ENCODE data around the gene MIA. TPM values are rescaled to one million over a fixed set of nuclear protein-coding genes. Genes with fewer than 3 reads are reported as not detected.

MIA gene
- total and polyA plus RNA-seq, 12 donors: 0.74 to 9.2 (median 4.9) TPM; not detected in 6

DNA sequence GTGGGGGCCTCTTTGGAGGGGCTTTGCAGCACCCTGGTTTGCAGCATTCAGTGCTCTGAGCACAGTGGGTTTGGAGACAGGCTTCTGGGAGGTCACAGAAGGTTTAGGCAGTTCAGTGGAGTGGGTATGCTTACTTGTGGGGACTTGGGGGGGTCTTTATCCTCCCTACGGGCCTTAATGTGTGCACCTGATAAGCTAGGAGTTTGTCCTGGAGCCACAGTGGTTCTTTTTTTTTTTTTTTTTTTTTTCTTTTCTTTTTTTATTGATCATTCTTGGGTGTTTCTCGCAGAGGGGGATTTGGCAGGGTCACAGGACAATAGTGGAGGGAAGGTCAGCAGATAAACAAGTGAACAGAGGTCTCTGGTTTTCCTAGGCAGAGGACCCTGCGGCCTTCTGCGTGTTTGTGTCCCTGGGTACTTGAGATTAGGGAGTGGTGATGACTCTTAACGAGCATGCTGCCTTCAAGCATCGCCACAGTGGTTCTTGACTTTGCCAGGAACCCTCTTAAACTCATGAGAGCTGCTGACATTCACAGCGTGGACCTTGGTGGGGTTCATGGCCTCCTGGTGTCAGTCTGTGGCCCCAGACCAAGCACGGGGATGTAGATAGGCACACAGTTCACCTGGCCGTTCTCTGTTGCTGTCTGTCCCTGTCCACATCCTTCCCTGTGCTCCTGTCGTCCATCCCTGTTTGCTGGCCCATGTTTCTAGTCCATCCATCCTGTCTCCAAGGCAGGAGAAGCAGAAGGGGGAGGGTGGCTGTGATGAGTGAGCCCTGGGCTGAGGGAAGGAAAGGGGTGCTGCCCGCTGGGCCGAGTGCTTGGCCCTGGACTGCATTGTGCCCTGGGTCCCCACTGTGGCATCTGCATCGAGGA, 26.3 kb downstream of the MIA start:
- 14 to 29% (median 23%) methylated on average over 6 to 13 of the region's 13 CpGs for WGBS, 4 donors
- TF ChIP-seq, protein P1, sequence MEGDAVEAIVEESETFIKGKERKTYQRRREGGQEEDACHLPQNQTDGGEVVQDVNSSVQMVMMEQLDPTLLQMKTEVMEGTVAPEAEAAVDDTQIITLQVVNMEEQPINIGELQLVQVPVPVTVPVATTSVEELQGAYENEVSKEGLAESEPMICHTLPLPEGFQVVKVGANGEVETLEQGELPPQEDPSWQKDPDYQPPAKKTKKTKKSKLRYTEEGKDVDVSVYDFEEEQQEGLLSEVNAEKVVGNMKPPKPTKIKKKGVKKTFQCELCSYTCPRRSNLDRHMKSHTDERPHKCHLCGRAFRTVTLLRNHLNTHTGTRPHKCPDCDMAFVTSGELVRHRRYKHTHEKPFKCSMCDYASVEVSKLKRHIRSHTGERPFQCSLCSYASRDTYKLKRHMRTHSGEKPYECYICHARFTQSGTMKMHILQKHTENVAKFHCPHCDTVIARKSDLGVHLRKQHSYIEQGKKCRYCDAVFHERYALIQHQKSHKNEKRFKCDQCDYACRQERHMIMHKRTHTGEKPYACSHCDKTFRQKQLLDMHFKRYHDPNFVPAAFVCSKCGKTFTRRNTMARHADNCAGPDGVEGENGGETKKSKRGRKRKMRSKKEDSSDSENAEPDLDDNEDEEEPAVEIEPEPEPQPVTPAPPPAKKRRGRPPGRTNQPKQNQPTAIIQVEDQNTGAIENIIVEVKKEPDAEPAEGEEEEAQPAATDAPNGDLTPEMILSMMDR (IDR thresholded peaks at IDR 0.05): no peak
- TF ChIP-seq POLR2A (IDR thresholded peaks at IDR 0.05): no peak
- Histone ChIP-seq H3K27ac (peak overlapping the region in 4 of 5 donors; percentile 4 to 94 (median 77)), H3K4me3 (peak overlapping the region in 1 of 4 donors; percentile 87), H3K4me1 (replicated peaks in 1 of 2) (peaks cover 57 to 77% of the 10 kb centered on the region in 2 donors), H3K9me3 (replicated peaks in 1 of 3) (no peaks in the 10 kb centered on the region), H3K27me3 (no peaks in the 10 kb centered on the region), H3K36me3 (replicated peaks in 1 of 2) (peaks cover 0 to 14% of the 10 kb centered on the region in 2 donors)
- no peak for DNase-seq
- intact Hi-C loops (cut with DNase I): loop anchor here in 1 of 2 donors (5.0 kb wide), 1 partner anchor 139 kb away; no protein-coding TSS in a partner anchor

DNA sequence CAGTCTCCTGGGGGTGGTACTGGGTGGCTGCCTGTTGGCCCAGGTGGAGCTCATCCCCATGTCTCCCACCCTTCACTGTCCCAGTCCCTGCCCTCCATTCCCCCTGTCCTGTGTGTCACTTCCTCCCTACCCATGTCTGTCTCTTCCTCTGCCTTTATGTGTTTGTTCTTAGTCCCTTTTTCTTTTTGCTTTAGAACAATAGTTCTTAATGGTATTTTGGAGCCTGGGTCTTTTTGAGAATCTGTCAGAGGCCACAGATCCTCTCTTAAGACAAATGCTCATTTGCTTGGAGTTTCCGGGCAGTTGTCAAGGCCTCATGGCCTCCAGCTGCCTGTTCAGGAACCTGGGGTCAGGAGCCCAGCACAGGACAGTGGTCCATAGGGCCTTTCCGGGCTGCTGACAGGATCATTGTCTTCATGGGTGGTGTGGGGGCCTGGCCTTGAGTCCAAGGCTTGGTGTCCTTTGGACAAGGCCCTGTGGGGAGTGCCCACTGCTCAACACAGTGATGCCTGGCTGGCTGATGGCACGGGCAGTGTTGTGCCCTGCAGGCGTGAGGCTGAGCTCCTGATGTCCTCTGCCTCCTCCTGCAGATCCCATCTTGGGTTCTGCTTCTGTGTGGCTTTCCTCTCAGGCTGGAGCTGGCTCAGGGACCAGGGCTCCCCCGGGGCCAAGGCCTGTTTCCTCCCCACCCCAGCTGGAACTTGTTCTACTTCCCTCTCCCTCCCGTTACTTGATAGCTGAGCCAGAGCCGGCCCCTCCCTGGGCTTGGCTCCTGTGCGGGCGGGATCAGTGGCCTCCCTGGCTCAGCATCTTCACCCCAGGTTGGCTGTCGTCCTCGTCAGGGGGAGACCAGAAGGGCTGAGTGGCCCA, 27.2 kb downstream of the MIA start:
- intact Hi-C loops (cut with DNase I): loop anchor here in 1 of 2 donors (5.0 kb wide), 1 partner anchor 140 kb away; no protein-coding TSS in a partner anchor
- H3K36me3 ChIP-seq (replicated peaks in 1 of 2): peaks cover 0 to 19% of the 10 kb centered on the region in 2 donors
- H3K27me3 ChIP-seq: no peaks in the 10 kb centered on the region
- WGBS, 4 donors: 11 to 23% (median 13%) methylated on average over 5 to 11 of the region's 11 CpGs
- DNase-seq: peak in 6 of 7 donors; percentile 56 to 81 (median 62)
- H3K9me3 ChIP-seq (replicated peaks in 1 of 3): no peaks in the 10 kb centered on the region
- peak overlapping the region in 1 of 4 donors; percentile 6 for H3K4me3 ChIP-seq
- peaks cover 57 to 83% of the 10 kb centered on the region in 2 donors for H3K4me1 ChIP-seq (replicated peaks in 1 of 2)
- TF ChIP-seq POLR2A (IDR thresholded peaks at IDR 0.05): no peak
- TF ChIP-seq, protein P1 (IDR thresholded peaks at IDR 0.05): no peak
- peak overlapping the region; percentile 4 to 94 (median 60) for H3K27ac ChIP-seq

DNA sequence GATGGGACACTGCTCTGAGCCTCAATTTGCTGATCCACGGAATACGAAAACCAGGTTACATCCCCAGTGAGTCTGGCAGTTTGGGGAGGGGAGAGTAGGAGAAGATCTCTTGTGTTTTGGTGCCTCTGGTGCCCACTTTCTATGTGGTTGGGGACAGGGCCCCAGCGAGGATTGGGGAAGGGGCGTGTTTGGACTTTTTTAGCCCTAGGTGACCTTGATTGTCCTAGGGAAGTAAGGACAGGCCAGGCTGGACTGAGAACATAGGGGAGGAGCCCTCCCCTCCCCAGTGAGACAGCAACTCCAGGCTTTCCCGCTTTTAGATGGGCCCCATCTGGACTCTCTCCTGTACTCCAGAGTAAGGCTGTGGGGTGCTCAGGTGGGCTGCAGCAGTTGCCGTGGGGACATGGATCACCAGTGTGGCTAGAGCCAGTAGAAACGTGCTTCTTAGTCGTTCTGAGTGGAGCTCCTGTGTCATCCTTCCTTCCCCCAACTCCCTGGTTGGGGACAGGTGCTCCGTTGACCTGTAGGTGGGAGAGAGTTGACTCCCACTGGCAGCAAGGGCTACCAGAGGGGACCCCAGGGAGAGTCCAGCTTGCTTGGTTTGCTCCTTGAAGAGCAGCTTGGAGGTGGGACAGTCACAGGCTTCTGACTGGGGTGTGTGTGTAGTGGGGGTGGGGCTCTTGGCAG, 28.0 kb downstream of the MIA start:
- 31 to 40% (median 34%) methylated on average over 8 to 9 of the region's 9 CpGs for WGBS, 4 donors
- TF ChIP-seq POLR2A (IDR thresholded peaks at IDR 0.05): no peak
- TF ChIP-seq, protein P1 (IDR thresholded peaks at IDR 0.05): no peak
- Histone ChIP-seq H3K4me3 (peak overlapping the region in 1 of 4 donors; percentile 6), H3K36me3 (replicated peaks in 1 of 2) (peaks cover 0 to 27% of the 10 kb centered on the region in 2 donors), H3K27me3 (no peaks in the 10 kb centered on the region), H3K27ac (peak overlapping the region; percentile 4 to 94 (median 60)), H3K9me3 (replicated peaks in 1 of 3) (no peaks in the 10 kb centered on the region), H3K4me1 (replicated peaks in 1 of 2) (peaks cover 49 to 79% of the 10 kb centered on the region in 2 donors)
- intact Hi-C loops (cut with DNase I): loop anchor here in 1 of 2 donors (5.0 kb wide), 1 partner anchor 141 kb away; no protein-coding TSS in a partner anchor
- peak in 1 of 7 donors; percentile 55 for DNase-seq

Data from adrenal gland (tissue), 12 donors.